ENCODE data around the gene ACVR1B. TPM values are rescaled to one million over a fixed set of nuclear protein-coding genes. Genes with fewer than 3 reads are reported as not detected.

The ACVR1B gene
- total and polyA plus RNA-seq, 2 donors (not counting 1 experiment from before 2014, with no cell fraction given): 3.4 to 10.6 TPM

DNA sequence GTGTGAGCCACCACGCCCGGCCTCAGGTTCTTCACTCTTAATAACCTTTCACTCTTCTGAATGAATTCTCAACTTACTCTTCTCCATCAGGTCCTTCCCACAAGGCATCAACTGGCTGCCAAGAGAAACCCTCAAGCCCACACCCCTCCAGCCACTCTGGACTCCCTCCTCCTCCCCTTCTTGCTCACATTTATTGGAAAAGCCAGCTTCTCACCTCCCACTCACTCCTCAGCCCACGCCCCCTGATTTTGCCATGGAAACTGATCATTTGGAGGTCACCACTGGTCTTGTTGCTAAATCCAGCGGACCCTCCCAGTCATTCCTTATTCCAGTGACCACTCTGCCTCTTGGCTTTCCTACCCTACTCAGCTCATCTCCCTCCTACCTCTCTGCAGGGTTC lies 17.4 kb upstream of the ACVR1B start:
- ATAC-seq (ENCODE audit: low read depth) (no peak), DNase-seq (no peak)
- no peak overlapping the region for H3K4me3 ChIP-seq (ENCODE audit: control extremely low read depth in 1 of 5, extremely low read depth in 1 of 5, insufficient read depth in 1 of 5, low read depth in 2 of 5, low read length in 4 of 5)
- WGBS (ENCODE audit: insufficient coverage): 97% methylated on average over 4 of the region's 4 CpGs
- no peaks in the 10 kb centered on the region for H3K4me1 ChIP-seq (ENCODE audit: control insufficient read depth in 2 of 2, insufficient read depth in 2 of 2, low read length in 2 of 2)
- intact Hi-C loops (cut with micrococcal nuclease): no loop called here
- ChIA-PET CTCF (interaction anchor here (1.0 to 2.2 kb wide), 2 partner anchors 11 to 91 kb away, joined by 3 to 5 read pairs; no protein-coding TSS in a partner anchor), POLR2A (no interaction called here)
- H3K4me1 Mint-ChIP-seq: no peaks in the 10 kb centered on the region
- no peak overlapping the region for H3K4me2 ChIP-seq (replicated peaks; ENCODE audit: low read depth, low read length, poor library complexity, severe bottlenecking)
- H3K9me3 ChIP-seq (ENCODE audit: control extremely low read depth in 1 of 3, control insufficient read depth in 2 of 3, insufficient read depth in 1 of 3, low read length in 2 of 3): no peaks in the 10 kb centered on the region
- TF ChIP-seq, protein P1, sequence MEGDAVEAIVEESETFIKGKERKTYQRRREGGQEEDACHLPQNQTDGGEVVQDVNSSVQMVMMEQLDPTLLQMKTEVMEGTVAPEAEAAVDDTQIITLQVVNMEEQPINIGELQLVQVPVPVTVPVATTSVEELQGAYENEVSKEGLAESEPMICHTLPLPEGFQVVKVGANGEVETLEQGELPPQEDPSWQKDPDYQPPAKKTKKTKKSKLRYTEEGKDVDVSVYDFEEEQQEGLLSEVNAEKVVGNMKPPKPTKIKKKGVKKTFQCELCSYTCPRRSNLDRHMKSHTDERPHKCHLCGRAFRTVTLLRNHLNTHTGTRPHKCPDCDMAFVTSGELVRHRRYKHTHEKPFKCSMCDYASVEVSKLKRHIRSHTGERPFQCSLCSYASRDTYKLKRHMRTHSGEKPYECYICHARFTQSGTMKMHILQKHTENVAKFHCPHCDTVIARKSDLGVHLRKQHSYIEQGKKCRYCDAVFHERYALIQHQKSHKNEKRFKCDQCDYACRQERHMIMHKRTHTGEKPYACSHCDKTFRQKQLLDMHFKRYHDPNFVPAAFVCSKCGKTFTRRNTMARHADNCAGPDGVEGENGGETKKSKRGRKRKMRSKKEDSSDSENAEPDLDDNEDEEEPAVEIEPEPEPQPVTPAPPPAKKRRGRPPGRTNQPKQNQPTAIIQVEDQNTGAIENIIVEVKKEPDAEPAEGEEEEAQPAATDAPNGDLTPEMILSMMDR (IDR thresholded peaks at IDR 0.05): no peak
- TF ChIP-seq EZH2 (IDR thresholded peaks at IDR 0.05; ENCODE audit: borderline replicate concordance, insufficient read depth, low read depth, low read length, poor library complexity, severe bottlenecking): no peak
- no peak overlapping the region for H2AFZ ChIP-seq (ENCODE audit: insufficient read depth, low read depth, low read length, poor library complexity, severe bottlenecking)
- H4K20me1 ChIP-seq (ENCODE audit: control insufficient read depth, insufficient read depth, low read length, poor library complexity, severe bottlenecking): no peaks in the 10 kb centered on the region
- H3K79me2 ChIP-seq (ENCODE audit: control insufficient read depth, insufficient read depth, low read length): no peaks in the 10 kb centered on the region
- no peaks in the 10 kb centered on the region for H3K27me3 ChIP-seq (replicated peaks in 1 of 4; ENCODE audit: control extremely low read depth in 1 of 4, control insufficient read depth in 3 of 4, insufficient read depth in 4 of 4, low read length in 3 of 4)
- H3K9ac ChIP-seq (ENCODE audit: low read length): no peak overlapping the region
- no peak overlapping the region for H3K27ac ChIP-seq (ENCODE audit: low read length in 2 of 2)
- no peak overlapping the region for H3K27ac Mint-ChIP-seq
- peaks cover 7% of the 10 kb centered on the region for H3K27me3 Mint-ChIP-seq
- no peaks in the 10 kb centered on the region for H3K9me3 Mint-ChIP-seq (ENCODE audit: insufficient read depth)
- no peaks in the 10 kb centered on the region for H3K36me3 ChIP-seq (replicated peaks in 1 of 2; ENCODE audit: control extremely low read depth in 1 of 2, control insufficient read depth in 1 of 2, extremely low read depth in 1 of 2, insufficient read depth in 2 of 2, low read length in 1 of 2)
- no peak overlapping the region for H3K4me3 Mint-ChIP-seq

DNA sequence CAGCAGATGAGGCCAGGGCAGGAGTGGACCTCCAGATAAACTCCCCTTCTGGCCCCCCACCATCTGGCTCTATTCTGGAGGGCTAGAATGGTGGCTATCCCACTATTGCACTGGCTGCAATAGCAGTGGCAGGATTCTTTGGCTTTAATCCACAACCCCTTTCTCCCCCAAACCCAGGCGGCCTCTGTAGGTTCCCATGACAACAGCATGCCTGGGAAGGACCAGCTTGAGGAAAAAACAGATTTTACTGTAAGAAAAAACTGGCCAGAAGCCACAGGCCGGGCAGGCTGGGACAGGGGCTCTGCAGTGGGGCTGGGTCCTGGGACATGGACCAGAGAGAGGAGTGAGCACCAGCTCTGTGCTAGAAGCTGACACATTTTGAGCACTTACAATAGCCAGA lies 13.6 kb upstream of the ACVR1B start:
- H3K27me3 Mint-ChIP-seq: peaks cover 31% of the 10 kb centered on the region
- Histone ChIP-seq H4K20me1 (ENCODE audit: control insufficient read depth, insufficient read depth, low read length, poor library complexity, severe bottlenecking) (no peaks in the 10 kb centered on the region), H3K27me3 (replicated peaks in 1 of 4; ENCODE audit: control extremely low read depth in 1 of 4, control insufficient read depth in 3 of 4, insufficient read depth in 4 of 4, low read length in 3 of 4) (peaks cover 0 to 7% (median 0%) of the 10 kb centered on the region in 4 experiments), H3K4me3 (ENCODE audit: control extremely low read depth in 1 of 5, extremely low read depth in 1 of 5, insufficient read depth in 1 of 5, low read depth in 2 of 5, low read length in 4 of 5) (no peak overlapping the region), H3K9ac (ENCODE audit: low read length) (no peak overlapping the region), H3K4me2 (replicated peaks; ENCODE audit: low read depth, low read length, poor library complexity, severe bottlenecking) (no peak overlapping the region), H2AFZ (ENCODE audit: insufficient read depth, low read depth, low read length, poor library complexity, severe bottlenecking) (no peak overlapping the region), H3K4me1 (ENCODE audit: control insufficient read depth in 2 of 2, insufficient read depth in 2 of 2, low read length in 2 of 2) (no peaks in the 10 kb centered on the region), H3K9me3 (ENCODE audit: control extremely low read depth in 1 of 3, control insufficient read depth in 2 of 3, insufficient read depth in 1 of 3, low read length in 2 of 3) (no peaks in the 10 kb centered on the region), H3K27ac (ENCODE audit: low read length in 2 of 2) (no peak overlapping the region), H3K36me3 (replicated peaks in 1 of 2; ENCODE audit: control extremely low read depth in 1 of 2, control insufficient read depth in 1 of 2, extremely low read depth in 1 of 2, insufficient read depth in 2 of 2, low read length in 1 of 2) (no peaks in the 10 kb centered on the region), H3K79me2 (ENCODE audit: control insufficient read depth, insufficient read depth, low read length) (no peaks in the 10 kb centered on the region)
- WGBS (ENCODE audit: insufficient coverage): 100% methylated on average over 2 of the region's 2 CpGs
- no peaks in the 10 kb centered on the region for H3K4me1 Mint-ChIP-seq
- no peak for ATAC-seq (ENCODE audit: low read depth)
- intact Hi-C loops (cut with micrococcal nuclease): no loop called here
- TF ChIP-seq EZH2 (IDR thresholded peaks at IDR 0.05; ENCODE audit: borderline replicate concordance, insufficient read depth, low read depth, low read length, poor library complexity, severe bottlenecking): no peak
- DNase-seq: no peak
- H3K9me3 Mint-ChIP-seq (ENCODE audit: insufficient read depth): no peaks in the 10 kb centered on the region
- ChIA-PET CTCF (interaction anchor here (0.6 kb wide), 1 partner anchor 68 kb away, joined by 3 read pairs; no protein-coding TSS in a partner anchor), POLR2A (no interaction called here)
- no peak overlapping the region for H3K4me3 Mint-ChIP-seq
- H3K27ac Mint-ChIP-seq: no peak overlapping the region

Measured in B cell (primary cell).